ENCODE measurements around the gene EIF2A.

GRCh38 chr3:150504483-150504882 is 42.1 kb upstream of the EIF2A start:
- TF ChIP-seq CTCF (IDR thresholded peaks at IDR 0.05) (no peak), POLR2AphosphoS5 (IDR thresholded peaks at IDR 0.05) (no peak), EP300 (IDR thresholded peaks at IDR 0.05) (no peak)
